Heart right ventricle (tissue), 16 donors: ENCODE measurements around the gene MAN1A1. TPM values are rescaled to one million over a fixed set of nuclear protein-coding genes. Genes with fewer than 3 reads are reported as not detected.

Experiments used
- ATAC-seq, 8 donors: fragments of 200-7000 bp; cut with Tn5 transposase; one replicate each; pipeline ENCODE4 v1.9.1; 2020; ENCODE audit warnings: mild to moderate bottlenecking in 8 of 8, moderate library complexity in 8 of 8, moderate number of reproducible peaks in 1 of 8
- DNase-seq, 2 donors: peaks; one replicate each; pipeline ENCODE4 v3.0.0-alpha.2; 2020
- H3K27ac ChIP-seq, 10 donors: fragments of 200-600 bp; sonication (generic) in 2 of 10; one replicate each; pipeline versions ENCODE4 v1.5.0 to v1.8.0; 2020 to 2022; ENCODE audit warnings: mild to moderate bottlenecking in 3 of 10
- H3K27me3 ChIP-seq, 7 donors: fragments of 200-600 bp; one replicate each; pipeline ENCODE4 v1.8.0; 2021 to 2022; ENCODE audit warnings: mild to moderate bottlenecking in 2 of 7
- H3K36me3 ChIP-seq, 9 donors: fragments of 200-600 bp; sonication (generic) in 1 of 9; one replicate each; pipeline versions ENCODE4 v1.5.0 to v1.8.0; 2020 to 2022; ENCODE audit warnings: mild to moderate bottlenecking in 2 of 9
- H3K4me1 ChIP-seq, 9 donors: fragments of 200-600 bp; sonication (generic) in 1 of 9; one replicate each; pipeline versions ENCODE4 v1.5.0 to v1.8.0; 2020 to 2022; ENCODE audit warnings: mild to moderate bottlenecking in 4 of 9
- H3K4me3 ChIP-seq, 10 donors: fragments of 200-600 bp; sonication (generic) in 2 of 10; one replicate each; pipeline versions ENCODE4 v1.5.0 to v1.8.0; 2020 to 2022; ENCODE audit warnings: mild to moderate bottlenecking in 7 of 10, moderate library complexity in 2 of 10
- H3K9me3 ChIP-seq, 11 donors: fragments of 200-600 bp in 10 of 11; sonication (generic) in 2 of 11; one replicate each; pipeline versions ENCODE4 v1.5.0 to v1.8.0; 2013 to 2022; ENCODE audit warnings: mild to moderate bottlenecking in 2 of 11, control low read depth in 1 of 11, moderate library complexity in 1 of 11
- CTCF ChIP-seq, 9 donors: fragments of 200-600 bp; sonication (generic) in 2 of 9; IDR thresholded peaks; one replicate each; pipeline versions ENCODE4 v1.5.0 to v1.8.0; 2021 to 2022; ENCODE audit warnings: antibody characterized with exemption in 9 of 9, mild to moderate bottlenecking in 5 of 9, moderate library complexity in 1 of 9
- WGBS, 2 donors: extraction: QIAGEN DNeasy Blood & Tissue Kit; methylation state at CpG; one replicate each; pipeline ENCODE4 v1.1.7; 2013; ENCODE audit warnings: inconsistent platforms in 1 of 2; 5-methylcytosine and 5-hydroxymethylcytosine counted together
- intact Hi-C, 10 donors: fragments of 100-400 bp; cut with DNase I; formaldehyde crosslinking; loops; one replicate each; pipeline versions ENCODE4 v1.11.1 to v1.14.2; 2022
- polyA plus RNA-seq, 2 donors: library from polyadenylated mRNA; stranded (reverse); fragments of 200-250 nt; gene quantifications; one replicate each; pipeline ENCODE4 v1.2.3, GENCODE V29; 2013
- total RNA-seq, 10 donors: library from RNA; stranded (reverse); fragmentation: NEBNext Ultra II Directional in 3 of 10; extraction: Animal tissue kit (Norgen Biotek cat#: 25700) in 3 of 10; gene quantifications; one replicate each; pipeline versions ENCODE4 v1.2.1 to v1.2.4, GENCODE V29; 2021 to 2023
- donor health status: Arrhythmogenic right ventricular cardiomyopathy.
- donor health status: ischemic (EF 13 %, LVEDD 7.1; RV severe dilation, severe dysfunction).
- donor health status: healthy with polysubstance abuse.
- donor health status: DM: no; HTN: yes; CAD: no.
- donor health status: DM: no; HTN: no; CAD: no.
- donor health status: ischemic (EF 25% LVEDD 6.9; RV normal size, moderate dysfunction).
- donor health status: ischemic (EF 25% LVEDD 5.7; RV mildly dilated, moderate dysfunction).
- donor health status: healthy.
- donor health status: DM: yes; HTN: yes; CAD: no.
- donor health status: Ischemic cardiomyopathy.
- donor health status: ischemic (EF 35%, LVEDD 5.7; RV mildly dilated, moderate dysfunction).
- donor health status: nonischemic (EF 11% LVEDD 7.7; RV severe dilation, severe dysfunction).
- donor health status: DM: yes; HTN: yes; CAD: no.
- donor health status: PGD.
- donor health status: ischemic (EF 29% LVEDD 5.4; RV normal size, mild dysfunction).
- donor health status: nonischemic (EF 23%, LVEDD 6.1; RV moderate dilation, normal function).

Gene MAN1A1
- total and polyA plus RNA-seq, 12 donors: 6.2 to 22.0 (median 10.2) TPM

- peaks cover 0 to 58% (median 0%) of the 10 kb centered on the region in 9 donors for H3K36me3 ChIP-seq
- H3K4me3 ChIP-seq: no peak overlapping the region
- no peaks in the 10 kb centered on the region for H3K27me3 ChIP-seq
- intact Hi-C loops: loop anchor here in 2 of 10 donors (10.0 kb wide), 1 partner anchor 165 kb away; the partner anchor contains the start of gene MAN1A1 (in 2 of the 2)
- ATAC-seq (no peak), DNase-seq (no peak)
- TF ChIP-seq CTCF (IDR thresholded peaks at IDR 0.05): no peak
- no peak overlapping the region for H3K27ac ChIP-seq
- peaks cover 0 to 12% (median 0%) of the 10 kb centered on the region in 9 donors for H3K4me1 ChIP-seq
- no peaks in the 10 kb centered on the region for H3K9me3 ChIP-seq
- 89 to 90% methylated on average over 3 of the region's 3 CpGs for WGBS, 2 donors
Measured at GRCh38 chr6:119179842-119180241, 169.7 kb downstream of the MAN1A1 start.

- intact Hi-C loops: loop anchor here in 2 of 10 donors (10.0 kb wide), 1 partner anchor 166 kb away; the partner anchor contains the start of gene MAN1A1 (in 2 of the 2)
- Histone ChIP-seq H3K27ac (no peak overlapping the region), H3K27me3 (no peaks in the 10 kb centered on the region), H3K36me3 (peaks cover 0 to 58% (median 0%) of the 10 kb centered on the region in 9 donors), H3K4me3 (no peak overlapping the region), H3K9me3 (no peaks in the 10 kb centered on the region), H3K4me1 (peaks cover 0 to 12% (median 2%) of the 10 kb centered on the region in 9 donors)
- no peak for TF ChIP-seq CTCF (IDR thresholded peaks at IDR 0.05)
- DNase-seq: no peak
- WGBS, 2 donors: 71 to 81% methylated on average over 1 of the region's 1 CpG
- ATAC-seq: no peak
Measured at GRCh38 chr6:119179062-119179461, 170.5 kb downstream of the MAN1A1 start.

- H3K4me3 ChIP-seq: no peak overlapping the region
- peaks cover 0 to 23% (median 4%) of the 10 kb centered on the region in 9 donors for H3K4me1 ChIP-seq
- intact Hi-C loops: loop anchor here in 2 of 10 donors (10.0 kb wide), 1 partner anchor 168 kb away; the partner anchor contains the start of gene MAN1A1 (in 2 of the 2)
- ATAC-seq (no peak), DNase-seq (no peak)
- no peaks in the 10 kb centered on the region for H3K9me3 ChIP-seq
- WGBS, 2 donors: 92 to 95% methylated on average over 3 of the region's 3 CpGs
- TF ChIP-seq CTCF (IDR thresholded peaks at IDR 0.05): no peak
- H3K27me3 ChIP-seq: no peaks in the 10 kb centered on the region
- no peak overlapping the region for H3K27ac ChIP-seq
- H3K36me3 ChIP-seq: peaks cover 0 to 38% (median 0%) of the 10 kb centered on the region in 9 donors
Measured at GRCh38 chr6:119176445-119176844, 173.1 kb downstream of the MAN1A1 start.

- 89 to 93% methylated on average over 8 of the region's 8 CpGs for WGBS, 2 donors
- no peak for TF ChIP-seq CTCF (IDR thresholded peaks at IDR 0.05)
Measured at GRCh38 chr6:119174879-119175817, 174.4 kb downstream of the MAN1A1 start.

More at GRCh38 chr6:119174879-119175817, 174.4 kb downstream of the MAN1A1 start:
- peaks cover 0 to 23% (median 9%) of the 10 kb centered on the region in 9 donors for H3K4me1 ChIP-seq
- H3K36me3 ChIP-seq: peaks cover 0 to 28% (median 0%) of the 10 kb centered on the region in 9 donors
- H3K27me3 ChIP-seq: no peaks in the 10 kb centered on the region
- no peak overlapping the region for H3K27ac ChIP-seq
- intact Hi-C loops: loop anchor here in 2 of 10 donors (10.0 kb wide), 1 partner anchor 170 kb away; the partner anchor contains the start of gene MAN1A1 (in 2 of the 2)
- no peak overlapping the region for H3K4me3 ChIP-seq
- no peaks in the 10 kb centered on the region for H3K9me3 ChIP-seq
- ATAC-seq (no peak), DNase-seq (no peak)
